Measurements from ENCODE around the gene HEPACAM. TPM values are rescaled to one million over a fixed set of nuclear protein-coding genes. Genes with fewer than 3 reads are reported as not detected.

The HEPACAM gene
- polyA plus RNA-seq, 2 of the 4 experiments (the other 2 are of a cell fraction): not detected

GRCh38 chr11:124869856-124870387, 65.9 kb downstream of the HEPACAM start:
- ChIA-PET CTCF (interaction anchor here (0.8 to 1.4 kb wide), 3 partner anchors 32 to 207 kb away, joined by 3 to 5 read pairs (median 3); no protein-coding TSS in a partner anchor), POLR2A (no interaction called here)
- FAIRE-seq (no peak), ATAC-seq (no peak), DNase-seq (ENCODE audit: low read depth in 1 of 2, low spot score in 1 of 2) (no peak)
- TF ChIP-seq ESRRA (IDR thresholded peaks at IDR 0.05; ENCODE audit: borderline replicate concordance, low read length) (no peak), MYC (IDR thresholded peaks at IDR 0.05; ENCODE audit: borderline replicate concordance, low read length) (no peak), HOXA7 (CRISPR knock-in tag; IDR thresholded peaks at IDR 0.05) (no peak), ELK1 (IDR thresholded peaks at IDR 0.05; ENCODE audit: low read depth, low read length) (no peak), FOXS1 (CRISPR knock-in tag; IDR thresholded peaks at IDR 0.05) (no peak), ZNF302 (CRISPR knock-in tag; IDR thresholded peaks at IDR 0.05) (no peak), TFCP2L1 (CRISPR knock-in tag; IDR thresholded peaks at IDR 0.05) (no peak), CEBPB (IDR thresholded peaks at IDR 0.05) (no peak), RNF2 (IDR thresholded peaks at IDR 0.05; ENCODE audit: borderline replicate concordance, low read depth) (no peak), NFE2L2 (conservative IDR thresholded peaks at IDR 0.05; ENCODE audit: low read length) (no peak), HOXB13 (CRISPR knock-in tag; IDR thresholded peaks at IDR 0.05; ENCODE audit: low read depth) (no peak), NPAS2 (CRISPR knock-in tag; IDR thresholded peaks at IDR 0.05; ENCODE audit: borderline replicate concordance) (no peak), EHMT2 (IDR thresholded peaks at IDR 0.05; ENCODE audit: low read depth) (no peak), MAZ (IDR thresholded peaks at IDR 0.05; ENCODE audit: borderline replicate concordance, low read depth, low read length) (no peak), HMGXB4 (CRISPR knock-in tag; IDR thresholded peaks at IDR 0.05; ENCODE audit: borderline replicate concordance) (no peak), BHLHE40 (IDR thresholded peaks at IDR 0.05; ENCODE audit: low read depth, low read length) (no peak)
- TF ChIP-seq, protein P1, sequence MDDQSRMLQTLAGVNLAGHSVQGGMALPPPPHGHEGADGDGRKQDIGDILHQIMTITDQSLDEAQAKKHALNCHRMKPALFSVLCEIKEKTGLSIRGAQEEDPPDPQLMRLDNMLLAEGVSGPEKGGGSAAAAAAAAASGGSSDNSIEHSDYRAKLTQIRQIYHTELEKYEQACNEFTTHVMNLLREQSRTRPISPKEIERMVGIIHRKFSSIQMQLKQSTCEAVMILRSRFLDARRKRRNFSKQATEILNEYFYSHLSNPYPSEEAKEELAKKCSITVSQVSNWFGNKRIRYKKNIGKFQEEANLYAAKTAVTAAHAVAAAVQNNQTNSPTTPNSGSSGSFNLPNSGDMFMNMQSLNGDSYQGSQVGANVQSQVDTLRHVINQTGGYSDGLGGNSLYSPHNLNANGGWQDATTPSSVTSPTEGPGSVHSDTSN (IDR thresholded peaks at IDR 0.05): no peak
- TF ChIP-seq, protein P2, sequence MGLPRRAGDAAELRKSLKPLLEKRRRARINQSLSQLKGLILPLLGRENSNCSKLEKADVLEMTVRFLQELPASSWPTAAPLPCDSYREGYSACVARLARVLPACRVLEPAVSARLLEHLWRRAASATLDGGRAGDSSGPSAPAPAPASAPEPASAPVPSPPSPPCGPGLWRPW (IDR thresholded peaks at IDR 0.05): no peak
- H3K27ac ChIP-seq: no peak overlapping the region
- H3K4me2 ChIP-seq: no peak overlapping the region
- H3K9me3 ChIP-seq: 0 out of 3 replicates have a peak, but pooled peaks cover 3% of the 10 kb centered on the region
- H3K4me1 ChIP-seq: peaks cover 8% of the 10 kb centered on the region; the same call in 2 of the 3 replicates
- H3K4me3 ChIP-seq: no peak overlapping the region
- WGBS (ENCODE audit: missing lambda C conversion rate): 65% methylated on average over 9 of the region's 14 CpGs

DNA sequence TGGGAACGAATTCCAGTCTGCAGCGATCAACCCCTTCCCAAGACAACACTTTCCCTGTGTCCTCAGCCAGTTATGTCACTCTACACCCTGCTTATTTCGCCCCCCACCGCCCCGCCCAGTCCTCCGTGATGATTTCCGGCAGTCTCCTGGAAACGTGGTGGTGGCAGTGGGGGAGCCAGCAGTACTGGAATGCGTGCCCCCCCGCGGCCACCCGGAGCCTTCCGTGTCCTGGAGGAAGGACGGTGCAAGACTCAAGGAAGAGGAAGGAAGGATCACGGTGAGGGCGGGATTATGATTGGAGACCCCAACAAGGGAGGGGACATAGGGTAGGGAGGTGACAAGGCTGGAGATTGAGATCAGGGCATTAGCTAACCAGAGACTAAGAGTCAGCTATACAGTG, 66.5 kb downstream of the HEPACAM start:
- FAIRE-seq (no peak), DNase-seq (ENCODE audit: low read depth in 1 of 2, low spot score in 1 of 2) (no peak), ATAC-seq (no peak)
- WGBS (ENCODE audit: missing lambda C conversion rate): 20% methylated on average over 10 of the region's 16 CpGs
- Histone ChIP-seq H3K9me3 (0 out of 3 replicates have a peak, but pooled peaks cover 3% of the 10 kb centered on the region), H3K4me1 (peaks cover 8% of the 10 kb centered on the region; the same call in 2 of the 3 replicates), H3K4me2 (peak overlapping the region; percentile 64), H3K27ac (no peak overlapping the region), H3K4me3 (no peak overlapping the region)
- POLR2A ChIA-PET: no interaction called here
- CTCF ChIA-PET: interaction anchor here (0.8 to 4.6 kb wide), 5 partner anchors 10 to 206 kb away, joined by 3 to 22 read pairs (median 3); no protein-coding TSS in a partner anchor
- TF ChIP-seq, protein P2 (IDR thresholded peaks at IDR 0.05): no peak
- TF ChIP-seq NPAS2 (CRISPR knock-in tag; IDR thresholded peaks at IDR 0.05; ENCODE audit: borderline replicate concordance) (no peak), FOSB (CRISPR knock-in tag; IDR thresholded peaks at IDR 0.05) (no peak), MYC (IDR thresholded peaks at IDR 0.05; ENCODE audit: borderline replicate concordance, low read length) (no peak), NR3C1 (IDR thresholded peaks at IDR 0.05) (no peak), RNF2 (IDR thresholded peaks at IDR 0.05; ENCODE audit: borderline replicate concordance, low read depth) (no peak)
- TF ChIP-seq, protein P3, sequence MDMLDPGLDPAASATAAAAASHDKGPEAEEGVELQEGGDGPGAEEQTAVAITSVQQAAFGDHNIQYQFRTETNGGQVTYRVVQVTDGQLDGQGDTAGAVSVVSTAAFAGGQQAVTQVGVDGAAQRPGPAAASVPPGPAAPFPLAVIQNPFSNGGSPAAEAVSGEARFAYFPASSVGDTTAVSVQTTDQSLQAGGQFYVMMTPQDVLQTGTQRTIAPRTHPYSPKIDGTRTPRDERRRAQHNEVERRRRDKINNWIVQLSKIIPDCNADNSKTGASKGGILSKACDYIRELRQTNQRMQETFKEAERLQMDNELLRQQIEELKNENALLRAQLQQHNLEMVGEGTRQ (IDR thresholded peaks at IDR 0.05): no peak
- TF ChIP-seq, protein P4, sequence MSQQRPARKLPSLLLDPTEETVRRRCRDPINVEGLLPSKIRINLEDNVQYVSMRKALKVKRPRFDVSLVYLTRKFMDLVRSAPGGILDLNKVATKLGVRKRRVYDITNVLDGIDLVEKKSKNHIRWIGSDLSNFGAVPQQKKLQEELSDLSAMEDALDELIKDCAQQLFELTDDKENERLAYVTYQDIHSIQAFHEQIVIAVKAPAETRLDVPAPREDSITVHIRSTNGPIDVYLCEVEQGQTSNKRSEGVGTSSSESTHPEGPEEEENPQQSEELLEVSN (IDR thresholded peaks at IDR 0.05; ENCODE audit: borderline replicate concordance, low read depth): no peak

All from A549 (cell line).